ENCODE results near the gene HJV. TPM values are rescaled to one million over a fixed set of nuclear protein-coding genes. Genes with fewer than 3 reads are reported as not detected.

Gene HJV
- total RNA-seq, 2 donors from 2014 or later: not detected

- no peak overlapping the region for H3K27ac ChIP-seq
- no peak for TF ChIP-seq CTCF (IDR thresholded peaks at IDR 0.05)
- no peak for TF ChIP-seq POLR2A (IDR thresholded peaks at IDR 0.05)
- H3K36me3 ChIP-seq (replicated peaks in 1 of 2; ENCODE audit: insufficient read depth in 1 of 2, low read depth in 2 of 2): no peaks in the 10 kb centered on the region
- H3K9me3 ChIP-seq: no peaks in the 10 kb centered on the region
- peaks cover 32% of the 10 kb centered on the region for H3K4me1 ChIP-seq
- H3K27me3 ChIP-seq: no peaks in the 10 kb centered on the region
- WGBS, 2 donors: 82 to 83% methylated on average over 4 of the region's 4 CpGs
- intact Hi-C loops (cut with DNase I): no loop called here
- DNase-seq: no peak
- ATAC-seq: no peak
- no peak overlapping the region for H3K4me3 ChIP-seq
Observed at GRCh38 chr1:145975216-145975615, 46.3 kb downstream of the HJV start.

GRCh38 chr1:145974721-145975120 lies 46.8 kb downstream of the HJV start:
- intact Hi-C loops (cut with DNase I): loop anchor here (5.0 kb wide), 1 partner anchor 48 kb away; the partner anchor contains the start of gene HJV
- WGBS, 2 donors: 55 to 62% methylated on average over 7 of the region's 7 CpGs
- Histone ChIP-seq H3K4me3 (no peak overlapping the region), H3K9me3 (no peaks in the 10 kb centered on the region), H3K27ac (no peak overlapping the region), H3K27me3 (no peaks in the 10 kb centered on the region), H3K4me1 (peaks cover 27% of the 10 kb centered on the region), H3K36me3 (replicated peaks in 1 of 2; ENCODE audit: insufficient read depth in 1 of 2, low read depth in 2 of 2) (no peaks in the 10 kb centered on the region)
- DNase-seq (no peak), ATAC-seq (no peak)
- TF ChIP-seq POLR2A (IDR thresholded peaks at IDR 0.05) (no peak), CTCF (IDR thresholded peaks at IDR 0.05) (no peak)

- DNase-seq: no peak
- Histone ChIP-seq H3K27me3 (no peaks in the 10 kb centered on the region), H3K4me1 (peaks cover 5% of the 10 kb centered on the region), H3K36me3 (replicated peaks in 1 of 2; ENCODE audit: insufficient read depth in 1 of 2, low read depth in 2 of 2) (no peaks in the 10 kb centered on the region), H3K4me3 (no peak overlapping the region), H3K27ac (no peak overlapping the region), H3K9me3 (no peaks in the 10 kb centered on the region)
- 42 to 61% methylated on average over 4 to 7 of the region's 7 CpGs for WGBS, 2 donors
- ATAC-seq: no peak
- TF ChIP-seq CTCF (IDR thresholded peaks at IDR 0.05): no peak
- TF ChIP-seq POLR2A (IDR thresholded peaks at IDR 0.05): no peak
- intact Hi-C loops (cut with DNase I): loop anchor here (5.0 kb wide), 1 partner anchor 50 kb away; the partner anchor contains the start of gene HJV
Observed at GRCh38 chr1:145972580-145972979, 49.0 kb downstream of the HJV start.

Small RNAs within 50 kb of the gene (small RNA-seq; reads per million reads assigned to genes)
- gene RNVU1-6: 4.6 reads per million, percentile 86 among the genes with 10 or more reads in this experiment

Other genes starting within 250 kb of the HJV start
- 10 to 100 TPM; 12.7 to 13.2 TPM for gene RNF115, start 197.6 kb downstream of the HJV start, total RNA-seq
- gene POLR3C, start 197.5 kb downstream of the HJV start, total RNA-seq: 10 to 100 TPM; 15.6 to 31.6 TPM
- 1 to 10 TPM in 1 of 2 donors, not detected in 1; 1.6 TPM for gene NUDT17, start 176.1 kb downstream of the HJV start, total RNA-seq
- 10 to 100 TPM; 14.2 to 17.6 TPM for gene PIAS3, start 162.7 kb downstream of the HJV start, total RNA-seq
- 1 to 10 TPM in 1 of 2 donors, under 1 TPM in 1; 0.26 to 1.3 TPM for gene ANKRD35, start 135.9 kb downstream of the HJV start, total RNA-seq
- gene ITGA10, start 111.7 kb downstream of the HJV start, total RNA-seq: 1 to 10 TPM; 4.0 to 5.7 TPM
- 10 to 100 TPM; 10.5 to 11.4 TPM for gene PEX11B, start 103.0 kb downstream of the HJV start, total RNA-seq
- gene RBM8A, start 94.3 kb downstream of the HJV start, total RNA-seq: 10 to 100 TPM; 47.2 to 70.2 TPM
- gene LIX1L, start 63.7 kb downstream of the HJV start, total RNA-seq: 10 to 100 TPM in 1 of 2 donors, 1 to 10 TPM in 1; 8.3 to 16.5 TPM
- gene ANKRD34A, start 57.2 kb downstream of the HJV start, total RNA-seq: under 1 TPM in 1 of 2 donors, not detected in 1; 0.66 TPM
- 1 to 10 TPM; 7.8 to 8.6 TPM for gene POLR3GL, start 57.0 kb downstream of the HJV start, total RNA-seq
- gene TXNIP, start 25.2 kb downstream of the HJV start, total RNA-seq: 100 to 1,000 TPM; 414 to 820 TPM
- gene NBPF10, start 123.1 kb upstream of the HJV start, total RNA-seq: 1 to 10 TPM in 1 of 2 donors, under 1 TPM in 1; 0.33 to 2.6 TPM
- 10 to 100 TPM; 50.8 to 55.5 TPM for gene NOTCH2NLA, start 207.3 kb upstream of the HJV start, total RNA-seq